Central memory CD8-positive, alpha-beta T cell (primary cell): Measurements from ENCODE around the gene INSYN1.
A peak's percentile ranks its signal among the peaks of the same experiment; 100 is the strongest.
"Not testable (repeated sequence)": the region's sequence is repeated elsewhere in the genome, so short reads cannot be mapped to it uniquely, and the experiment has no call there.

ENCODE experiments used
- ATAC-seq: fragments of 150-1000 bp; cut with Tn5 transposase; replicated peaks from 2 replicates; pipeline ENCODE4 v1.10.0; 2022; ENCODE audit warnings: mild to moderate bottlenecking, moderate FRiP score, moderate number of reproducible peaks; ENCODE audit not compliant: poor library complexity, severe bottlenecking; ENCODE audit errors: extremely low read depth
- DNase-seq, 2 donors: peaks; one replicate each; pipeline ENCODE4 v3.0.0; 2021; ENCODE audit warnings: low spot score in 2 of 2
- H3K27ac Mint-ChIP-seq: one replicate; pipeline ENCODE4 v1.8.0; 2022; ENCODE audit warnings: low read depth, mild to moderate bottlenecking, moderate library complexity, mixed read lengths
- H3K27me3 Mint-ChIP-seq: one replicate; pipeline ENCODE4 v1.8.0; 2022; ENCODE audit warnings: mixed read lengths
- H3K36me3 Mint-ChIP-seq: one replicate; pipeline ENCODE4 v1.8.0; 2022; ENCODE audit warnings: mild to moderate bottlenecking, moderate library complexity, mixed read lengths; ENCODE audit not compliant: insufficient read depth
- H3K4me1 Mint-ChIP-seq: one replicate; pipeline ENCODE4 v1.8.0; 2022; ENCODE audit warnings: mixed read lengths
- H3K4me3 Mint-ChIP-seq: one replicate; pipeline ENCODE4 v1.8.0; 2022; ENCODE audit warnings: mild to moderate bottlenecking, moderate library complexity, mixed read lengths
- H3K9me3 Mint-ChIP-seq: one replicate; pipeline ENCODE4 v1.8.0; 2022; ENCODE audit warnings: mixed read lengths

The INSYN1 gene

GRCh38 chr15:73787621-73788020, 34.5 kb upstream of the INSYN1 start:
- no peak for DNase-seq
- Mint-ChIP-seq H3K9me3 (no peaks in the 10 kb centered on the region), H3K4me3 (no peak overlapping the region), H3K27ac (no peak overlapping the region), H3K27me3 (peaks cover 14% of the 10 kb centered on the region), H3K4me1 (no peaks in the 10 kb centered on the region), H3K36me3 (no peaks in the 10 kb centered on the region)
- ATAC-seq = no peak

GRCh38 chr15:73786538-73786937, 33.4 kb upstream of the INSYN1 start:
- DNase-seq (no peak), ATAC-seq (no peak)
- Mint-ChIP-seq H3K27me3 (peaks cover 11% of the 10 kb centered on the region), H3K9me3 (no peaks in the 10 kb centered on the region), H3K27ac (no peak overlapping the region), H3K4me3 (no peak overlapping the region), H3K36me3 (no peaks in the 10 kb centered on the region), H3K4me1 (no peaks in the 10 kb centered on the region)

- H3K36me3 Mint-ChIP-seq, ATAC-seq, H3K9me3 Mint-ChIP-seq, DNase-seq, H3K27ac Mint-ChIP-seq, H3K4me1 Mint-ChIP-seq, H3K4me3 Mint-ChIP-seq: not testable (repeated sequence)
- H3K27me3 Mint-ChIP-seq = peaks cover 11% of the 10 kb centered on the region
Measured at GRCh38 chr15:73785256-73786014, 32.3 kb upstream of the INSYN1 start.

GRCh38 chr15:73784291-73784690, 31.1 kb upstream of the INSYN1 start:
- no peak for DNase-seq
- H3K36me3 Mint-ChIP-seq = no peaks in the 10 kb centered on the region
- no peaks in the 10 kb centered on the region for H3K4me1 Mint-ChIP-seq
- no peak overlapping the region for H3K4me3 Mint-ChIP-seq
- no peak for ATAC-seq
- no peak overlapping the region for H3K27ac Mint-ChIP-seq
- H3K27me3 Mint-ChIP-seq = peaks cover 11% of the 10 kb centered on the region
- no peaks in the 10 kb centered on the region for H3K9me3 Mint-ChIP-seq

DNA sequence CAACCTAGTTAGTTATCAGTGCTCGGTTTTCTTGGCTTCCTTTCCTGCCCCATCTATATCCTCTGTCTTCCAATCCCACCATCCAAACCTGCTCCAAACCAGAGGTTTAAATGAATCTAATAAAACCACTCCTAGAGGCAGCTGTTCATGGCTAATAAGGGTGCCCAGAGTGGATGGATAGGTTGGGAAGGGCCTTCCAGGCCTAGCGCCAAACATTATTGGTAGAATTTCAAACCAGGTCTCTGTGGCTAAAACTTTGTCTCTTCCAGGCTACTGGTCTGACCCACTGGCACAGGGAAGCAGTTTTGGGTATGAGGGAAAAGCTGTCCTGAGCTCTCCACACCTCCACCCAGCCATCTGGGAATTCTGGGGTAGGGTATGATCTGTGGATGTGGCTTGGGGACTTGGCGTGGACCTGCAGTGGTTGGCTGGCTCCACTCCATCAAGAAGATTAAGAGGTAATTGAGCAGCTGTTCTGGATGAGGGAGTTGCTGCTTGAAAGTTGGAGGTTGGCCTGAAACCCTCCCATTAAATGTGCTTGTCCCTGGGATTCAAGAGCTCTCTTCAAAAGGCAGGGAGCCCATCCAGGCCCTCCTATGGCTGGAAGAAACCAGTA, 29.3 kb upstream of the INSYN1 start:
- Mint-ChIP-seq H3K27ac (no peak overlapping the region), H3K9me3 (no peaks in the 10 kb centered on the region), H3K36me3 (no peaks in the 10 kb centered on the region), H3K4me1 (no peaks in the 10 kb centered on the region), H3K27me3 (peaks cover 2% of the 10 kb centered on the region), H3K4me3 (no peak overlapping the region)
- no peak for ATAC-seq
- DNase-seq = no peak

GRCh38 chr15:73781038-73781925, 28.1 kb upstream of the INSYN1 start:
- Mint-ChIP-seq H3K27me3 (peaks cover 11% of the 10 kb centered on the region), H3K4me3 (no peak overlapping the region), H3K4me1 (no peaks in the 10 kb centered on the region), H3K9me3 (no peaks in the 10 kb centered on the region), H3K27ac (no peak overlapping the region), H3K36me3 (no peaks in the 10 kb centered on the region)
- ATAC-seq = no peak
- no peak for DNase-seq

GRCh38 chr15:73779974-73780373, 26.8 kb upstream of the INSYN1 start:
- Mint-ChIP-seq H3K4me3 (no peak overlapping the region), H3K36me3 (no peaks in the 10 kb centered on the region), H3K4me1 (no peaks in the 10 kb centered on the region), H3K27ac (no peak overlapping the region), H3K27me3 (peaks cover 19% of the 10 kb centered on the region), H3K9me3 (no peaks in the 10 kb centered on the region)
- no peak for ATAC-seq
- no peak for DNase-seq

GRCh38 chr15:73777741-73778140, 24.6 kb upstream of the INSYN1 start:
- Mint-ChIP-seq H3K36me3 (no peaks in the 10 kb centered on the region), H3K9me3 (no peaks in the 10 kb centered on the region), H3K4me1 (no peaks in the 10 kb centered on the region), H3K27me3 (peaks cover 41% of the 10 kb centered on the region), H3K4me3 (no peak overlapping the region), H3K27ac (peak overlapping the region; percentile 79)
- DNase-seq (no peak), ATAC-seq (no peak)

- DNase-seq (no peak), ATAC-seq (no peak)
- Mint-ChIP-seq H3K27ac (no peak overlapping the region), H3K4me3 (no peak overlapping the region), H3K4me1 (no peaks in the 10 kb centered on the region), H3K9me3 (no peaks in the 10 kb centered on the region), H3K27me3 (peaks cover 68% of the 10 kb centered on the region), H3K36me3 (no peaks in the 10 kb centered on the region)
Measured at GRCh38 chr15:73773428-73773827, 20.3 kb upstream of the INSYN1 start.

DNA sequence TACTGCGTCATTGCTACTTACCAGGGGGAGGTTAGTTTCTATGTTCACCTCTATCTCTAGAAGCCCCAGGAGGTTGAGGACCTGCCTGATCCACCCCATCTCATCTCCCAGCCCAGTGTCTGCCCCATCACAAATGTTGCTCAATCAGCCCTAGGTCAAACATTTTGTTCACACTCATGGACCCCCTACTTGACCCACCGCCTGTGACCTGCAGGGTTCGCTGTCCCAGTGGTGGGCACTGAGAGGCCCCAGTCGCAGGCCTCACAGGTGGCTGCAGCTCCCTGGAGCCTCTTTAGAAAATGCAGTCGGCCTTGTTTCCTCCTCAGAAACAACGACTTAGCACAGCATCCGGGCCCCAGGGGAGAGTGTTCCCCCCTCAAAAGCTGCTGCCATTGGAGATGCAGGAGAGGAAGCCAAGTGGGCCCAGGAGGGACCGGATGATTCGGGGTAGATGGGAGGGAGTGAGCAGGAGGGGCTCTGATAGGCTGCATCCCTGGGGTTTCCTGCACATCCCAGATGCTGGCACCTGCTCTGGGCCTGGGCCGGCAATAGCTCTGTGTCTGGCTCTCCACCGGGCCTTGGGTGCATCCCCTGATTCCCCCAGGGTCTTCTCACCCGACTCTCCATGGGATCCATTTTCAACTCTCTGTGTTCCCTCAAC, 18.4 kb upstream of the INSYN1 start:
- no peak for DNase-seq
- Mint-ChIP-seq H3K27me3 (peaks cover 68% of the 10 kb centered on the region), H3K9me3 (peaks cover 3% of the 10 kb centered on the region), H3K4me1 (no peaks in the 10 kb centered on the region), H3K27ac (no peak overlapping the region), H3K4me3 (no peak overlapping the region), H3K36me3 (no peaks in the 10 kb centered on the region)
- no peak for ATAC-seq

GRCh38 chr15:73770050-73770449, 16.9 kb upstream of the INSYN1 start:
- no peak for DNase-seq
- Mint-ChIP-seq H3K4me1 (no peaks in the 10 kb centered on the region), H3K36me3 (no peaks in the 10 kb centered on the region), H3K27me3 (peaks cover 69% of the 10 kb centered on the region), H3K27ac (no peak overlapping the region), H3K9me3 (peaks cover 6% of the 10 kb centered on the region), H3K4me3 (no peak overlapping the region)
- ATAC-seq = no peak

DNA sequence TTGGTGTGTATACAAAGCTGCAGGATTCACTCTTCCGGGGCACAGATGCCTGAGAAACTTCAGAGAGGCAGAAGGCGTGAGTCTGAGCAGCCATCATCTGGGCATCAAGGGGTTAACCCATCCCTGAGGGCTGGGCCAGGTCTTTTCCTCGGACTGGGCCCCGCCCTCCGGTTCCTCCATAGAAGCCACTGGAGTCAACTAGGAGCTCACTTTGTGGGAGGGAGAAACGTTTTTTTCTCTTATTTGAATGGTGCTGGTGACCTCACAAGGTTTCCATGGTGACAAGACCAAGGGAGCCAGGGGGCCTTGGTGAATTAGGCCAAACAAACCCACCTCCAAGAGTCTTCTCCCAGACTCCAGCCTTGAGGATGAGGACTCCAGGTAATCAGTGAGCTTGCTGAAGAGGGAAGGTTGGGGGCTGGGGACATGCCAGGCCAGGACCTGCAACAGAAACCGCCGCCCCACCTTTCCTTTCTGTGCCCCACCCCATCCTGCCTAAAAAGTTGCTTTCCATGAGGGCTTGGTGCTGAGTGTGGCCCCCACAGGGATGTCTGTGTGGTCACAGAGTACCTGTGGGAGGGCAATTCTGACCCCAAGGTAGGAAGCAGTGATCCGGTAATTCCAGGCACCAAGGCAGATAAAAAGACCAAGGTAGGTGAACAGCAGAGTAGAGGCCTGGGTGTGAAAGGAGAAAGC, 14.8 kb upstream of the INSYN1 start:
- H3K27me3 Mint-ChIP-seq = peaks cover 50% of the 10 kb centered on the region
- ATAC-seq = no peak

More for the DNA sequence above, 14.8 kb upstream of the INSYN1 start:
- Mint-ChIP-seq H3K27ac (no peak overlapping the region), H3K4me1 (no peaks in the 10 kb centered on the region), H3K36me3 (no peaks in the 10 kb centered on the region), H3K9me3 (peaks cover 6% of the 10 kb centered on the region), H3K4me3 (no peak overlapping the region)
- no peak for DNase-seq
